Neural cell (in vitro differentiated cells): Measurements from ENCODE around the gene CAPN15. TPM values are rescaled to one million over a fixed set of nuclear protein-coding genes. Genes with fewer than 3 reads are reported as not detected.

ENCODE experiments used
- H2AFZ ChIP-seq: fragments of 200-600, 300-800 bp; sonication (generic), shearing (Covaris generic); 2 replicates; pipeline ENCODE4 v1.6.0; 2014; ENCODE audit warnings: low read depth, mild to moderate bottlenecking, antibody characterized with exemption, low read length, moderate library complexity
- H3F3A ChIP-seq: fragments of 200-600 bp; shearing (Covaris generic); 2 replicates; pipeline ENCODE4 v1.6.1; 2016; ENCODE audit warnings: mild to moderate bottlenecking, moderate library complexity, mixed read lengths, antibody characterized with exemption, low read length; ENCODE audit not compliant: insufficient read depth, poor library complexity, severe bottlenecking
- H3K27ac ChIP-seq: fragments of 200-600, 300-800 bp; sonication (generic), shearing (Covaris generic); 2 replicates; pipeline ENCODE4 v1.5.1; 2014; ENCODE audit warnings: mild to moderate bottlenecking, low read length, moderate library complexity
- H3K27me3 ChIP-seq: fragments of 300-800, 200-600 bp; sonication (generic), shearing (Covaris generic); 2 replicates; pipeline ENCODE4 v1.6.0; 2014; ENCODE audit warnings: mild to moderate bottlenecking, low read depth, low read length, moderate library complexity; ENCODE audit not compliant: insufficient read depth
- H3K36me3 ChIP-seq: fragments of 300-800, 200-600 bp; sonication (generic), shearing (Covaris generic); 2 replicates; pipeline ENCODE4 v1.5.1; 2014; ENCODE audit warnings: mild to moderate bottlenecking, antibody characterized with exemption, low read length, moderate library complexity; ENCODE audit not compliant: insufficient read depth
- H3K4me2 ChIP-seq: fragments of 300-800, 200-600 bp; sonication (generic), shearing (Covaris generic); 2 replicates; pipeline ENCODE4 v1.6.0; 2014; ENCODE audit warnings: mild to moderate bottlenecking, low read length
- H3K4me3 ChIP-seq: fragments of 300-800, 200-600 bp; sonication (generic), shearing (Covaris generic); 2 replicates; pipeline ENCODE4 v1.5.1; 2014; ENCODE audit warnings: mild to moderate bottlenecking, low read length, moderate library complexity
- H3K79me2 ChIP-seq: fragments of 200-600 bp; shearing (Covaris generic); replicated peaks from 2 replicates; pipeline ENCODE4 v1.6.0; 2014; ENCODE audit warnings: mild to moderate bottlenecking, low read length, moderate library complexity; ENCODE audit not compliant: insufficient read depth
- H3K9ac ChIP-seq: fragments of 300-800, 200-600 bp; sonication (generic), shearing (Covaris generic); 2 replicates; pipeline ENCODE4 v1.6.1; 2016; ENCODE audit warnings: mild to moderate bottlenecking, low read length, mixed read lengths
- H3K9me2 ChIP-seq: fragments of 200-600 bp; shearing (Covaris generic); 2 replicates; pipeline ENCODE4 v1.6.1; 2016; ENCODE audit warnings: mild to moderate bottlenecking, low read length, mixed read lengths; ENCODE audit not compliant: insufficient read depth
- H3K9me3 ChIP-seq: fragments of 200-600, 300-800 bp; sonication (generic), shearing (Covaris generic); 2 replicates; pipeline ENCODE4 v1.6.1; 2016; ENCODE audit warnings: mild to moderate bottlenecking, mixed run types, low read length, moderate library complexity, mixed read lengths
- H4K20me1 ChIP-seq: fragments of 200-600 bp; shearing (Covaris generic); 2 replicates; pipeline ENCODE4 v1.6.1; 2016; ENCODE audit warnings: mild to moderate bottlenecking, mixed run types; ENCODE audit not compliant: insufficient read depth
- EP300 ChIP-seq: fragments of 450-650 bp; conservative IDR thresholded peaks from 2 replicates; pipeline ENCODE4 v1.6.1; 2014; ENCODE audit warnings: antibody characterized with exemption, mild to moderate bottlenecking, moderate library complexity; ENCODE audit not compliant: poor library complexity, severe bottlenecking
- EZH2 ChIP-seq: fragments of 200-600, 300-800 bp; shearing (Covaris generic), sonication (generic); IDR thresholded peaks from 2 replicates; pipeline ENCODE4 v1.6.1; 2014; ENCODE audit warnings: antibody characterized with exemption, low read length, borderline replicate concordance, mild to moderate bottlenecking; ENCODE audit not compliant: insufficient read depth, poor library complexity, severe bottlenecking
- MXI1 ChIP-seq: fragments of 450-650 bp; conservative IDR thresholded peaks from 2 replicates; pipeline ENCODE4 v1.6.1; 2014; ENCODE audit warnings: antibody characterized with exemption, mild to moderate bottlenecking; ENCODE audit not compliant: poor library complexity, severe bottlenecking
- POLR2AphosphoS5 ChIP-seq: IDR thresholded peaks from 2 replicates; pipeline ENCODE4 v1.6.1; 2012
- RAD21 ChIP-seq: fragments of 450-650 bp; conservative IDR thresholded peaks from 2 replicates; pipeline ENCODE4 v1.6.1; 2014; ENCODE audit warnings: antibody characterized with exemption, mild to moderate bottlenecking, moderate library complexity
- SMC3 ChIP-seq: fragments of 450-650 bp; conservative IDR thresholded peaks from 2 replicates; pipeline ENCODE4 v1.6.1; 2014; ENCODE audit warnings: antibody characterized with exemption, mild to moderate bottlenecking, moderate library complexity; ENCODE audit not compliant: poor library complexity
- TAF1 ChIP-seq: IDR thresholded peaks from 2 replicates; pipeline ENCODE4 v1.6.1; 2012; ENCODE audit warnings: low read depth
- polyA plus RNA-seq: library from polyadenylated mRNA; depleted of rRNA; stranded (reverse); fragments of >200 nt; gene quantifications from 2 replicates; pipeline ENCODE4 v1.2.3, GENCODE V29; 2014
- TF ChIP-seq, protein P1 (sequence below): fragments of 450-650 bp; IDR thresholded peaks from 2 replicates; pipeline ENCODE4 v1.5.1; 2014; ENCODE audit warnings: antibody characterized with exemption, mild to moderate bottlenecking, moderate library complexity; ENCODE audit not compliant: poor library complexity, severe bottlenecking
- TF ChIP-seq, protein P2 (sequence below): IDR thresholded peaks from 2 replicates; pipeline ENCODE4 v1.6.1; 2012; ENCODE audit warnings: borderline replicate concordance

Gene CAPN15
- polyA plus RNA-seq, 1 donor from 2014 or later = 11.5 TPM

- no peak overlapping the region for H3K27ac ChIP-seq
- H3K9me2 ChIP-seq = no peaks in the 10 kb centered on the region
- H3K79me2 ChIP-seq = peaks cover 29% of the 10 kb centered on the region
- H2AFZ ChIP-seq = no peak overlapping the region
- H4K20me1 ChIP-seq = peaks cover 4% of the 10 kb centered on the region
- H3K4me3 ChIP-seq = peak overlapping the region; percentile 91
- H3K27me3 ChIP-seq = no peaks in the 10 kb centered on the region
- H3K9me3 ChIP-seq = no peaks in the 10 kb centered on the region
- TF ChIP-seq EP300 (no peak), TAF1 (no peak), EZH2 (no peak), RAD21 (no peak), MXI1 (no peak), SMC3 (no peak), POLR2AphosphoS5 (no peak)
- TF ChIP-seq, protein P1, sequence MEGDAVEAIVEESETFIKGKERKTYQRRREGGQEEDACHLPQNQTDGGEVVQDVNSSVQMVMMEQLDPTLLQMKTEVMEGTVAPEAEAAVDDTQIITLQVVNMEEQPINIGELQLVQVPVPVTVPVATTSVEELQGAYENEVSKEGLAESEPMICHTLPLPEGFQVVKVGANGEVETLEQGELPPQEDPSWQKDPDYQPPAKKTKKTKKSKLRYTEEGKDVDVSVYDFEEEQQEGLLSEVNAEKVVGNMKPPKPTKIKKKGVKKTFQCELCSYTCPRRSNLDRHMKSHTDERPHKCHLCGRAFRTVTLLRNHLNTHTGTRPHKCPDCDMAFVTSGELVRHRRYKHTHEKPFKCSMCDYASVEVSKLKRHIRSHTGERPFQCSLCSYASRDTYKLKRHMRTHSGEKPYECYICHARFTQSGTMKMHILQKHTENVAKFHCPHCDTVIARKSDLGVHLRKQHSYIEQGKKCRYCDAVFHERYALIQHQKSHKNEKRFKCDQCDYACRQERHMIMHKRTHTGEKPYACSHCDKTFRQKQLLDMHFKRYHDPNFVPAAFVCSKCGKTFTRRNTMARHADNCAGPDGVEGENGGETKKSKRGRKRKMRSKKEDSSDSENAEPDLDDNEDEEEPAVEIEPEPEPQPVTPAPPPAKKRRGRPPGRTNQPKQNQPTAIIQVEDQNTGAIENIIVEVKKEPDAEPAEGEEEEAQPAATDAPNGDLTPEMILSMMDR = no peak
- TF ChIP-seq, protein P2, sequence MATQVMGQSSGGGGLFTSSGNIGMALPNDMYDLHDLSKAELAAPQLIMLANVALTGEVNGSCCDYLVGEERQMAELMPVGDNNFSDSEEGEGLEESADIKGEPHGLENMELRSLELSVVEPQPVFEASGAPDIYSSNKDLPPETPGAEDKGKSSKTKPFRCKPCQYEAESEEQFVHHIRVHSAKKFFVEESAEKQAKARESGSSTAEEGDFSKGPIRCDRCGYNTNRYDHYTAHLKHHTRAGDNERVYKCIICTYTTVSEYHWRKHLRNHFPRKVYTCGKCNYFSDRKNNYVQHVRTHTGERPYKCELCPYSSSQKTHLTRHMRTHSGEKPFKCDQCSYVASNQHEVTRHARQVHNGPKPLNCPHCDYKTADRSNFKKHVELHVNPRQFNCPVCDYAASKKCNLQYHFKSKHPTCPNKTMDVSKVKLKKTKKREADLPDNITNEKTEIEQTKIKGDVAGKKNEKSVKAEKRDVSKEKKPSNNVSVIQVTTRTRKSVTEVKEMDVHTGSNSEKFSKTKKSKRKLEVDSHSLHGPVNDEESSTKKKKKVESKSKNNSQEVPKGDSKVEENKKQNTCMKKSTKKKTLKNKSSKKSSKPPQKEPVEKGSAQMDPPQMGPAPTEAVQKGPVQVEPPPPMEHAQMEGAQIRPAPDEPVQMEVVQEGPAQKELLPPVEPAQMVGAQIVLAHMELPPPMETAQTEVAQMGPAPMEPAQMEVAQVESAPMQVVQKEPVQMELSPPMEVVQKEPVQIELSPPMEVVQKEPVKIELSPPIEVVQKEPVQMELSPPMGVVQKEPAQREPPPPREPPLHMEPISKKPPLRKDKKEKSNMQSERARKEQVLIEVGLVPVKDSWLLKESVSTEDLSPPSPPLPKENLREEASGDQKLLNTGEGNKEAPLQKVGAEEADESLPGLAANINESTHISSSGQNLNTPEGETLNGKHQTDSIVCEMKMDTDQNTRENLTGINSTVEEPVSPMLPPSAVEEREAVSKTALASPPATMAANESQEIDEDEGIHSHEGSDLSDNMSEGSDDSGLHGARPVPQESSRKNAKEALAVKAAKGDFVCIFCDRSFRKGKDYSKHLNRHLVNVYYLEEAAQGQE = no peak
- H3F3A ChIP-seq = no peaks in the 10 kb centered on the region
- H3K9ac ChIP-seq = peak overlapping the region; percentile 74
- peak overlapping the region; percentile 91 for H3K4me2 ChIP-seq
- no peaks in the 10 kb centered on the region for H3K36me3 ChIP-seq
Observed at GRCh38 chr16:591231-591630, 63.7 kb downstream of the CAPN15 start.

DNA sequence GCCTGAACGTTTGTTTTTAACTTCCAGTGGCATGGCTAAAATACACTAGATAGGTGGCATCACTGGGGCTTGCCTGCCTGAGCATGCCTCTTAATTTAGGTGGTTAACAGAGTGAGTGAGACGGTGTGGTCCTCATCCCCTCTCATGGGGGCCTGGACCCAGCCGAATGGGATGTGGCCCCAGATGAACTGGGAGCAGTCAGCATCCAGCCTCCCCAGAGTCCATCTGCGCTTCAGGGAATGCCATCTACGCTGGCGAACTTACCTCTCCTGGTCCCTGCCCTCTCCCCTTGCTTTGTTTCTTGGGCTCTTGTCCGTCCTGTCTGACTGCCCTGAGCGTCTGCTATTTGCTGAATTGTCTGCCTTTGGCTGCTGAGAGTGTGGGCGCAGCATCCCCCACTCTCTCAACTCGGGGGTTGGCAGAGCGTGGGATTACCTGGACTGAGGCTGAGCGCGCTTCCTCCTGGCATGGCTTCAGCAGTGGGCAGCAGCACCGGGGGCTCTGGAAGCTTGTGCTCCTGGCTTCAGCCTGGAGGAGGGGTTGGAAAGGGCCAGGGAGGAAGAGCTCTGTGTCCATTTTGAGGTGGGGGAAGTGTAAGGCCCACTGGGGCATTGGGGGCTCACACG, 64.5 kb downstream of the CAPN15 start:
- Histone ChIP-seq H3K9ac (no peak overlapping the region), H3F3A (no peaks in the 10 kb centered on the region), H2AFZ (no peak overlapping the region), H3K9me3 (no peaks in the 10 kb centered on the region), H3K27me3 (no peaks in the 10 kb centered on the region), H3K4me2 (no peak overlapping the region), H3K9me2 (no peaks in the 10 kb centered on the region), H3K27ac (no peak overlapping the region), H4K20me1 (peaks cover 4% of the 10 kb centered on the region), H3K79me2 (peaks cover 29% of the 10 kb centered on the region), H3K4me3 (peak overlapping the region; percentile 25), H3K36me3 (no peaks in the 10 kb centered on the region)
- TF ChIP-seq SMC3 (no peak), EP300 (no peak), EZH2 (no peak), POLR2AphosphoS5 (no peak)
- TF ChIP-seq, protein P1 = no peak
